Transverse colon (tissue), 4 donors: Measurements from ENCODE around the gene AWAT1.

Experiments used
- CTCF ChIP-seq, 5 experiments: fragments of 200-600 bp in 3 of 5; fragments of 450-650 bp in 2 of 5; sonication (generic) in 3 of 5; IDR thresholded peaks; 1 replicate in 2 of 5; 2 replicates in 3 of 5; pipeline ENCODE4 v1.5.1; 2016 to 2017; ENCODE audit warnings: antibody characterized with exemption in 5 of 5, inconsistent platforms in 3 of 5, mild to moderate bottlenecking in 2 of 5, moderate library complexity in 1 of 5
- EP300 ChIP-seq: sonication (generic); formaldehyde crosslinking; IDR thresholded peaks from one replicate; pipeline ENCODE4 v1.6.1; 2017; ENCODE audit warnings: antibody characterized with exemption, low read depth
- POLR2A ChIP-seq: fragments of 450-650 bp; IDR thresholded peaks from one replicate; pipeline ENCODE4 v1.6.1; 2016; ENCODE audit warnings: antibody characterized with exemption, mild to moderate bottlenecking, moderate library complexity
- POLR2AphosphoS5 ChIP-seq, 3 donors: sonication (generic); formaldehyde crosslinking; IDR thresholded peaks; one replicate each; pipeline ENCODE4 v1.6.1; 2016; ENCODE audit warnings: antibody characterized with exemption in 3 of 3

DNA sequence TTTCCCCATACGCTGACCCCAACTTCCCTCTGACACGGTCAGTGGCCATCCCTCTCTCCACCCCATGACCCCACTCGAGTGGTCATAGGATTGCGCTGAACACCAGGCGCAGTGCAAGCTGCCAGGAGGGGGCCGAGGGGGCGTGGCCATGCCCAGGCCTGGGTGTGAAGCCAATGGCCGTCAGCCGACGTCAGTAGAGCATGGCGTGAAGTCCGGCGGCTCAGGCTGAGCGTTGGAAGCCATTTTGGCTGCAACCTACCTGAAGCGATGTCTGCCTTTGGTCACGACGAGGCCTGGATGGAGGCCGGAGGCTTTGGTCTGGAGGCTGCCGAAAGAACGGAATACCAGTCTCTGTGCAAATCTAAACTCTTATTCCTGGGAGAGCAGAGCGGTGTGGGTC lies 47.5 kb downstream of the AWAT1 start, which contains the start of gene RAB41:
- TF ChIP-seq CTCF (IDR thresholded peaks at IDR 0.05) (no peak), EP300 (no peak), POLR2A (no peak), POLR2AphosphoS5 (IDR thresholded peaks at IDR 0.05) (no peak)
